IMR-90 (cell line): ENCODE data around the gene DDX21. TPM values are rescaled to one million over a fixed set of nuclear protein-coding genes. Genes with fewer than 3 reads are reported as not detected.
"Not testable (repeated sequence)": the region's sequence is repeated elsewhere in the genome, so short reads cannot be mapped to it uniquely, and the experiment has no call there.

Source experiments
- ATAC-seq: fragments of 200-7000 bp; cut with Tn5 transposase; 2 replicates; pipeline ENCODE4 v1.9.1; 2020; ENCODE audit warnings: low read depth, mild to moderate bottlenecking, moderate library complexity
- BruUV-seq: library from RNA; stranded (reverse); fragments of 400-500 nt; replicated peaks from 2 replicates; lab custom pipeline; 2021; lab: Mats Ljungman, UMichigan
- CTCF ChIA-PET: fragments of 300-600 bp; formaldehyde crosslinking; extraction: SDS; loops from one replicate; lab custom pipeline; 2021; ENCODE audit warnings: antibody characterized with exemption; lab: Yijun Ruan, JAX
- POLR2A ChIA-PET: fragments of 300-600 bp; sonication (Branson Sonifier 250); formaldehyde crosslinking; loops from one replicate; lab custom pipeline; 2022; ENCODE audit warnings: antibody characterized with exemption; ENCODE audit not compliant: unreplicated experiment; lab: Charles Lee
- DNase-seq: peaks from one replicate; pipeline ENCODE4 v3.0.0; 2013
- H2AFZ ChIP-seq: replicated peaks from 2 replicates; pipeline ENCODE3; 2013; ENCODE audit warnings: low read length, mild to moderate bottlenecking; ENCODE audit not compliant: poor library complexity
- H2AK5ac ChIP-seq: 2 replicates; pipeline ENCODE4 v1.6.1; 2013; ENCODE audit warnings: low read depth, low read length, inconsistent platforms
- H2AK9ac ChIP-seq: replicated peaks from 2 replicates; pipeline ENCODE3; 2013; ENCODE audit warnings: mild to moderate bottlenecking, low read depth, low read length, moderate library complexity; ENCODE audit not compliant: poor library complexity
- H2BK120ac ChIP-seq: 2 replicates; pipeline ENCODE4 v1.6.1; 2013; ENCODE audit warnings: low read depth, low read length, inconsistent platforms
- H2BK15ac ChIP-seq: 3 replicates; pipeline ENCODE4 v1.6.1; 2013; ENCODE audit warnings: low read depth, low read length, inconsistent platforms
- H2BK20ac ChIP-seq: 2 replicates; pipeline ENCODE4 v1.6.1; 2013; ENCODE audit warnings: low read depth, mild to moderate bottlenecking, inconsistent platforms, low read length, moderate library complexity
- H2BK5ac ChIP-seq: 2 replicates; pipeline ENCODE4 v1.6.1; 2013; ENCODE audit warnings: mild to moderate bottlenecking, low read depth, low read length, inconsistent platforms; ENCODE audit not compliant: poor library complexity, severe bottlenecking
- H3K14ac ChIP-seq: replicated peaks from 2 replicates; pipeline ENCODE4 v1.6.1; 2013; ENCODE audit warnings: low read depth, low read length, inconsistent platforms
- H3K18ac ChIP-seq: 2 replicates; pipeline ENCODE4 v1.6.1; 2013; ENCODE audit warnings: low read depth, low read length, control low read depth
- H3K23ac ChIP-seq: 2 replicates; pipeline ENCODE4 v1.6.1; 2013; ENCODE audit warnings: low read depth, low read length, inconsistent platforms
- H3K27ac ChIP-seq: 2 replicates; pipeline ENCODE4 v1.5.1; 2013; ENCODE audit warnings: mild to moderate bottlenecking, control low read depth, low read length; ENCODE audit not compliant: insufficient read depth
- H3K27me3 ChIP-seq: 2 replicates; pipeline ENCODE4 v1.6.1; 2013; ENCODE audit warnings: low read length; ENCODE audit not compliant: control insufficient read depth, insufficient read depth
- H3K36me3 ChIP-seq: 2 replicates; pipeline ENCODE4 v1.6.1; 2013; ENCODE audit warnings: low read length, mixed read lengths; ENCODE audit not compliant: control insufficient read depth, insufficient read depth
- H3K4ac ChIP-seq: 2 replicates; pipeline ENCODE4 v1.6.1; 2013; ENCODE audit warnings: low read depth, low read length, inconsistent platforms
- H3K4me1 ChIP-seq: 2 replicates; pipeline ENCODE4 v1.6.1; 2013; ENCODE audit warnings: low read length, mixed read lengths; ENCODE audit not compliant: control insufficient read depth, insufficient read depth
- H3K4me2 ChIP-seq: 2 replicates; pipeline ENCODE4 v1.6.1; 2013; ENCODE audit warnings: low read depth, mild to moderate bottlenecking, control low read depth, low read length, moderate library complexity
- H3K4me3 ChIP-seq: 2 replicates; pipeline ENCODE4 v1.5.1; 2013; ENCODE audit warnings: low read depth, mild to moderate bottlenecking, control low read depth, low read length, moderate library complexity; ENCODE audit not compliant: insufficient read depth
- H3K56ac ChIP-seq: 2 replicates; pipeline ENCODE4 v1.6.1; 2013; ENCODE audit warnings: low read length, inconsistent platforms; ENCODE audit not compliant: insufficient read depth; ENCODE audit errors: extremely low read depth
- H3K79me1 ChIP-seq, 2 experiments: 2 replicates each; pipeline ENCODE4 v1.6.1; 2013; ENCODE audit warnings: low read length in 2 of 2, inconsistent platforms in 1 of 2, low read depth in 1 of 2
- H3K9ac ChIP-seq: 2 replicates; pipeline ENCODE4 v1.6.1; 2013; ENCODE audit warnings: low read depth, low read length, control low read depth
- H3K9me1 ChIP-seq: 2 replicates; pipeline ENCODE4 v1.6.1; 2013; ENCODE audit warnings: low read length, inconsistent platforms; ENCODE audit not compliant: insufficient read depth
- H3K9me3 ChIP-seq: 2 replicates; pipeline ENCODE4 v1.6.1; 2013; ENCODE audit warnings: low read length; ENCODE audit not compliant: control insufficient read depth, insufficient read depth
- H4K20me1 ChIP-seq: 2 replicates; pipeline ENCODE4 v1.6.1; 2013; ENCODE audit warnings: low read length, inconsistent platforms; ENCODE audit not compliant: insufficient read depth
- H4K5ac ChIP-seq: 2 replicates; pipeline ENCODE4 v1.6.1; 2013; ENCODE audit warnings: mild to moderate bottlenecking, low read depth, low read length, control low read depth
- H4K8ac ChIP-seq, 2 experiments: 2 replicates each; pipeline ENCODE4 v1.6.1; 2013; ENCODE audit warnings: low read depth in 2 of 2, low read length in 2 of 2, control low read depth in 1 of 2, inconsistent platforms in 1 of 2
- H4K91ac ChIP-seq: 2 replicates; pipeline ENCODE4 v1.6.1; 2013; ENCODE audit warnings: low read depth, low read length, inconsistent platforms; ENCODE audit not compliant: insufficient read depth
- CEBPB ChIP-seq: IDR thresholded peaks from 2 replicates; pipeline ENCODE4 v1.6.1; 2012; ENCODE audit warnings: low read depth, low read length, improper control_type of control experiment
- CHD1 ChIP-seq: IDR thresholded peaks from 2 replicates; pipeline ENCODE4 v1.6.1; 2012; ENCODE audit warnings: low read depth, low read length, improper control_type of control experiment
- ELK1 ChIP-seq: fragments of 150-350 bp; IDR thresholded peaks from 2 replicates; pipeline ENCODE4 v1.6.1; 2016; ENCODE audit warnings: low read depth, mild to moderate bottlenecking, low read length, moderate library complexity, borderline replicate concordance
- FOS ChIP-seq: fragments of 150-350 bp; IDR thresholded peaks from 2 replicates; pipeline ENCODE4 v1.6.1; 2016; ENCODE audit warnings: low read depth, low read length
- POLR2A ChIP-seq: IDR thresholded peaks from 2 replicates; pipeline ENCODE4 v1.6.1; 2012; ENCODE audit warnings: mild to moderate bottlenecking, low read depth, low read length
- WGBS, 2 experiments: methylation state at CpG; one replicate each; pipeline versions ENCODE4 v1.1.5 to v1.1.7; 2013; ENCODE audit warnings: missing lambda C conversion rate in 2 of 2; ENCODE audit not compliant: insufficient read length in 1 of 2; ENCODE audit errors: extremely low coverage in 2 of 2; 5-methylcytosine and 5-hydroxymethylcytosine counted together
- dilution Hi-C: fragments of 300-500 bp; cut with HindIII; formaldehyde crosslinking; loops from one replicate; pipeline ENCODE4 v1.14.3; 2018; ENCODE audit warnings: low sequenced_read_pairs; ENCODE audit not compliant: unreplicated experiment
- in situ Hi-C: fragments of 300-500 bp; cut with MboI; formaldehyde crosslinking; loops from 3 replicates; pipeline ENCODE4 v1.14.3; 2019; ENCODE audit warnings: low sequenced_read_pairs, inconsistent platforms, mixed read lengths
- intact Hi-C: fragments of 100-400 bp; cut with micrococcal nuclease; formaldehyde crosslinking; loops from 2 replicates; pipeline ENCODE4 v1.10.0; 2022
- polyA plus RNA-seq, 3 experiments: library from polyadenylated mRNA; depleted of rRNA; stranded (reverse); fragments of >200 nt; gene quantifications; 2 replicates each; pipeline ENCODE4 v1.2.3, GENCODE V29; 2012; ENCODE audit warnings: low replicate concordance in 1 of 3
- total RNA-seq: library from RNA; depleted of rRNA; stranded (reverse); fragments of >200 nt; gene quantifications from 2 replicates; pipeline ENCODE4 v1.2.3, GENCODE V29; 2012

Gene DDX21
- total and polyA plus RNA-seq, 2 of the 4 experiments (the other 2 are of a cell fraction), result 43.2 to 73.7 TPM

- ChIA-PET POLR2A (no interaction called here), CTCF (no interaction called here)
- Histone ChIP-seq H3K4me2 (no peak overlapping the region), H4K20me1 (no peaks in the 10 kb centered on the region; the same call in 1 of the 2 replicates), H2BK120ac (no peak overlapping the region), H3K9me1 (no peaks in the 10 kb centered on the region), H2AFZ (no peak overlapping the region), H2BK20ac (no peak overlapping the region), H3K4ac (no peak overlapping the region), H3K9me3 (no peaks in the 10 kb centered on the region), H4K5ac (no peak overlapping the region), H4K8ac (no peak overlapping the region), H3K14ac (no peak overlapping the region), H2AK9ac (no peak overlapping the region), H3K56ac (no peak overlapping the region), H3K27ac (no peak overlapping the region), H3K36me3 (peaks cover 65% of the 10 kb centered on the region), H4K91ac (no peak overlapping the region), H2BK5ac (no peak overlapping the region), H3K18ac (no peak overlapping the region), H2AK5ac (no peak overlapping the region), H3K4me1 (no peaks in the 10 kb centered on the region), H3K23ac (no peak overlapping the region), H2BK15ac (no peak overlapping the region), H3K4me3 (no peak overlapping the region), H3K27me3 (no peaks in the 10 kb centered on the region), H3K9ac (no peak overlapping the region), H3K79me1 (peaks cover 25% of the 10 kb centered on the region in 2 experiments)
- DNase-seq (no peak), ATAC-seq (no peak)
- intact Hi-C loops (loop anchor here (10.0 kb wide), 1 partner anchor 219 kb away; no protein-coding TSS in a partner anchor), dilution Hi-C loops (no loop called here), in situ Hi-C loops (no loop called here)
- no TSS peak for BruUV-seq
- TF ChIP-seq ELK1 (no peak), CHD1 (no peak), FOS (no peak), POLR2A (no peak), CEBPB (no peak)
- WGBS, 2 experiments, result no CpG with 5 or more reads among the region's 5 CpGs
Measured at GRCh38 chr10:68973975-68974374, 18.0 kb downstream of the DDX21 start.

- H3K9me1 ChIP-seq, H3K4me1 ChIP-seq, POLR2A ChIA-PET, H4K20me1 ChIP-seq, in situ Hi-C loops, H2BK5ac ChIP-seq, H3K4ac ChIP-seq, H2AFZ ChIP-seq, H3K9me3 ChIP-seq, H2BK20ac ChIP-seq, H4K91ac ChIP-seq, H2BK120ac ChIP-seq, H4K8ac ChIP-seq, H3K56ac ChIP-seq, DNase-seq, H3K27ac ChIP-seq, H3K9ac ChIP-seq, H2AK9ac ChIP-seq, H3K4me2 ChIP-seq, BruUV-seq, H2BK15ac ChIP-seq, H3K27me3 ChIP-seq, CTCF ChIA-PET, ATAC-seq, H3K4me3 ChIP-seq, H3K14ac ChIP-seq, H3K18ac ChIP-seq, H4K5ac ChIP-seq, dilution Hi-C loops, H2AK5ac ChIP-seq, H3K23ac ChIP-seq: not testable (repeated sequence)
- intact Hi-C loops, result loop anchor here (10.0 kb wide), 1 partner anchor 221 kb away; no protein-coding TSS in a partner anchor
- Histone ChIP-seq H3K79me1 (peaks cover 23 to 29% of the 10 kb centered on the region in 2 experiments), H3K36me3 (peaks cover 55% of the 10 kb centered on the region)
- WGBS, 2 experiments, result no CpG with 5 or more reads among the region's 5 CpGs
Measured at GRCh38 chr10:68975936-68976473, 20.0 kb downstream of the DDX21 start.
